Measurements from ENCODE around the gene SYNJ2BP. TPM values are rescaled to one million over a fixed set of nuclear protein-coding genes. Genes with fewer than 3 reads are reported as not detected.

SYNJ2BP gene
- polyA plus RNA-seq, 3 donors, result 4.9 to 17.5 (median 12.6) TPM

DNA sequence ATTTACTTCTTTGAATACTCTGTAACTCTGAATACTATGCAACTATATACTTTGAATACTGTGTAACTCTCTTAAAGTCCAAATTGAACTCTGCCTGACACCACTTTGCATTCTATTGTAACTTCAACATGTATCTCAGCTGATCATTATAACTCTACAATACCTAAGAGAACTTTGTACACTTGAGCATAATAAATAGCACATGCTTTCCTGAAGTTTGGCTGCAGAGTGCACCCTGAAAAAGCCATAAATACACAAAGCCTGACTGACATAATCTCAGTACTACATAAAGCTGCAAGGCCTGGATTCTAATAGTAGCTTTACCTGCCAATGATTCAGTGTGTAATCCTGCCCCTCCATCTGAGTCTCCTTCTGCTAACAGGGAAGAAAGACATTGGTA, 36.1 kb downstream of the SYNJ2BP start:
- Histone ChIP-seq H3K4me2 (replicated peaks; ENCODE audit: extremely low read depth, low read length, poor library complexity, severe bottlenecking) (no peak overlapping the region), H3K27ac (ENCODE audit: low read depth in 1 of 2, low read length in 2 of 2) (no peak overlapping the region), H3K79me2 (ENCODE audit: insufficient read depth, low read length) (no peaks in the 10 kb centered on the region), H3K36me3 (replicated peaks in 1 of 2; ENCODE audit: control insufficient read depth in 1 of 2, insufficient read depth in 2 of 2, low read length in 2 of 2) (peaks cover 3 to 4% of the 10 kb centered on the region in 2 donors), H3K9ac (ENCODE audit: insufficient read depth, low read length, poor library complexity, severe bottlenecking) (no peak overlapping the region), H3K4me3 (replicated peaks in 1 of 3; ENCODE audit: low read depth in 2 of 3, low read length in 3 of 3) (no peak overlapping the region), H3K9me3 (replicated peaks in 1 of 2; ENCODE audit: control insufficient read depth in 1 of 2, insufficient read depth in 1 of 2, low read length in 2 of 2) (no peaks in the 10 kb centered on the region), H3K27me3 (ENCODE audit: control insufficient read depth in 2 of 2, insufficient read depth in 2 of 2, low read length in 2 of 2) (no peaks in the 10 kb centered on the region), H3K4me1 (ENCODE audit: control insufficient read depth in 1 of 2, insufficient read depth in 2 of 2, low read length in 2 of 2) (no peaks in the 10 kb centered on the region), H4K20me1 (ENCODE audit: insufficient read depth, low read length) (no peaks in the 10 kb centered on the region), H2AFZ (ENCODE audit: insufficient read depth, low read depth, low read length, poor library complexity, severe bottlenecking) (no peak overlapping the region)
- intact Hi-C loops (cut with micrococcal nuclease), result no loop called here
- Mint-ChIP-seq H3K9me3 (peaks cover 0 to 1% (median 0%) of the 10 kb centered on the region in 7 donors), H3K27me3 (ENCODE audit: low read depth in 3 of 3) (peaks cover 0 to 3% (median 0%) of the 10 kb centered on the region in 3 donors), H3K36me3 (peaks cover 3 to 6% of the 10 kb centered on the region in 2 donors), H3K4me3 (no peak overlapping the region), H3K4me1 (peaks cover 5% of the 10 kb centered on the region), H3K27ac (no peak overlapping the region)
- TF ChIP-seq, protein P1, sequence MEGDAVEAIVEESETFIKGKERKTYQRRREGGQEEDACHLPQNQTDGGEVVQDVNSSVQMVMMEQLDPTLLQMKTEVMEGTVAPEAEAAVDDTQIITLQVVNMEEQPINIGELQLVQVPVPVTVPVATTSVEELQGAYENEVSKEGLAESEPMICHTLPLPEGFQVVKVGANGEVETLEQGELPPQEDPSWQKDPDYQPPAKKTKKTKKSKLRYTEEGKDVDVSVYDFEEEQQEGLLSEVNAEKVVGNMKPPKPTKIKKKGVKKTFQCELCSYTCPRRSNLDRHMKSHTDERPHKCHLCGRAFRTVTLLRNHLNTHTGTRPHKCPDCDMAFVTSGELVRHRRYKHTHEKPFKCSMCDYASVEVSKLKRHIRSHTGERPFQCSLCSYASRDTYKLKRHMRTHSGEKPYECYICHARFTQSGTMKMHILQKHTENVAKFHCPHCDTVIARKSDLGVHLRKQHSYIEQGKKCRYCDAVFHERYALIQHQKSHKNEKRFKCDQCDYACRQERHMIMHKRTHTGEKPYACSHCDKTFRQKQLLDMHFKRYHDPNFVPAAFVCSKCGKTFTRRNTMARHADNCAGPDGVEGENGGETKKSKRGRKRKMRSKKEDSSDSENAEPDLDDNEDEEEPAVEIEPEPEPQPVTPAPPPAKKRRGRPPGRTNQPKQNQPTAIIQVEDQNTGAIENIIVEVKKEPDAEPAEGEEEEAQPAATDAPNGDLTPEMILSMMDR (IDR thresholded peaks at IDR 0.05), result no peak
- DNase-seq, result no peak

DNA sequence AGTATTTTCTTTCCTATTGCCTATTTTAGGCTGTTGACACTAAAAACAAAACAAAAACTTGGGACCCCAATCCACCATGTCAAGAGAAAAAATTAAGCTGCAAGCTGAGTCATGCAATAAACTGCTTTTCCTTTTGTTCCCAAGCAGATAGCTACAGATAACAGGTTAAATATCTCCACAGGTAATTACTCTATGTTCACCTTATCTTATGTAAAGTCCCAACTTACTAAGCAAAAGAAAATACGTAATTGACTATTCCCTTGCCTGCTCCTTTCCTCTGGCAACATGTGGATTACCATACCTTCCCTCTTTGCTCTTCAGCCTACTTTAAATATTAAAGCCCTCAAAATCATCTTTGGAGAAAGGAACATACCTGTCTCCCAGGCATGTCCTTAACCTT, 38.2 kb downstream of the SYNJ2BP start:
- Histone ChIP-seq H3K27ac (ENCODE audit: low read depth in 1 of 2, low read length in 2 of 2) (no peak overlapping the region), H3K4me2 (replicated peaks; ENCODE audit: extremely low read depth, low read length, poor library complexity, severe bottlenecking) (no peak overlapping the region), H3K9ac (ENCODE audit: insufficient read depth, low read length, poor library complexity, severe bottlenecking) (no peak overlapping the region), H3K27me3 (ENCODE audit: control insufficient read depth in 2 of 2, insufficient read depth in 2 of 2, low read length in 2 of 2) (no peaks in the 10 kb centered on the region), H3K4me3 (replicated peaks in 1 of 3; ENCODE audit: low read depth in 2 of 3, low read length in 3 of 3) (no peak overlapping the region), H3K4me1 (ENCODE audit: control insufficient read depth in 1 of 2, insufficient read depth in 2 of 2, low read length in 2 of 2) (no peaks in the 10 kb centered on the region), H3K79me2 (ENCODE audit: insufficient read depth, low read length) (no peaks in the 10 kb centered on the region), H2AFZ (ENCODE audit: insufficient read depth, low read depth, low read length, poor library complexity, severe bottlenecking) (no peak overlapping the region), H3K36me3 (replicated peaks in 1 of 2; ENCODE audit: control insufficient read depth in 1 of 2, insufficient read depth in 2 of 2, low read length in 2 of 2) (peaks cover 4 to 20% of the 10 kb centered on the region in 2 donors), H3K9me3 (replicated peaks in 1 of 2; ENCODE audit: control insufficient read depth in 1 of 2, insufficient read depth in 1 of 2, low read length in 2 of 2) (no peaks in the 10 kb centered on the region), H4K20me1 (ENCODE audit: insufficient read depth, low read length) (no peaks in the 10 kb centered on the region)
- TF ChIP-seq, protein P1 (IDR thresholded peaks at IDR 0.05), result no peak
- H3K9me3 Mint-ChIP-seq, result peaks cover 0 to 1% (median 0%) of the 10 kb centered on the region in 7 donors
- intact Hi-C loops (cut with micrococcal nuclease), result loop anchor here in 1 of 2 donors (5.0 kb wide), 1 partner anchor 459 kb away; no protein-coding TSS in a partner anchor
- H3K36me3 Mint-ChIP-seq, result peaks cover 6 to 9% of the 10 kb centered on the region in 2 donors
- H3K4me1 Mint-ChIP-seq, result peaks cover 5% of the 10 kb centered on the region
- no peak for DNase-seq
- H3K27ac Mint-ChIP-seq, result no peak overlapping the region
- H3K27me3 Mint-ChIP-seq (ENCODE audit: low read depth in 3 of 3), result no peaks in the 10 kb centered on the region
- WGBS (ENCODE audit: insufficient coverage), result no CpG with 5 or more reads among the region's 1 CpG
- no peak overlapping the region for H3K4me3 Mint-ChIP-seq

Other genes starting within 250 kb of the SYNJ2BP start
- under 1 TPM in 1 of 3 donors, not detected in 2; 0.01 TPM for gene SLC8A3, start 228.1 kb downstream of the SYNJ2BP start, polyA plus RNA-seq
- gene COX16, start 57.4 kb downstream of the SYNJ2BP start, polyA plus RNA-seq, result 10 to 100 TPM; 10.6 to 48.0 (median 47.7) TPM
- not detected for gene ADAM21, start 35.1 kb upstream of the SYNJ2BP start, polyA plus RNA-seq
- under 1 TPM in 1 of 3 donors, not detected in 2; 0.15 TPM for gene ADAM20, start 117.9 kb upstream of the SYNJ2BP start, polyA plus RNA-seq
- 10 to 100 TPM; 11.9 to 22.3 (median 19.4) TPM for gene MED6, start 183.6 kb upstream of the SYNJ2BP start, polyA plus RNA-seq
- 1 to 10 TPM in 2 of 3 donors, under 1 TPM in 1; 0.99 to 2.1 (median 1.2) TPM for gene TTC9, start 224.8 kb upstream of the SYNJ2BP start, polyA plus RNA-seq